Kidney epithelial cell (primary cell): Measurements from ENCODE around the gene FAM124A. TPM values are rescaled to one million over a fixed set of nuclear protein-coding genes. Genes with fewer than 3 reads are reported as not detected.

ENCODE experiments used
- DNase-seq: peaks from one replicate; pipeline ENCODE4 v3.0.0-alpha.2; 2010; ENCODE audit warnings: low read depth
- H3K27me3 ChIP-seq: 2 replicates; pipeline ENCODE4 v1.6.0; 2011; ENCODE audit warnings: low read length; ENCODE audit not compliant: control insufficient read depth, insufficient read depth
- H3K36me3 ChIP-seq: 2 replicates; pipeline ENCODE4 v1.5.1; 2011; ENCODE audit warnings: low read length; ENCODE audit not compliant: control insufficient read depth, insufficient read depth
- H3K4me3 ChIP-seq: 2 replicates; pipeline ENCODE4 v1.5.1; 2011; ENCODE audit warnings: low read depth, mild to moderate bottlenecking, control low read depth, low read length
- CTCF ChIP-seq: IDR thresholded peaks from 2 replicates; pipeline ENCODE4 v1.5.1; 2011; ENCODE audit warnings: mild to moderate bottlenecking, moderate library complexity, low read length, control low read depth, inconsistent platforms; ENCODE audit not compliant: insufficient read depth, poor library complexity, severe bottlenecking
- total RNA-seq: library from RNA; depleted of rRNA; stranded (reverse); fragments of >200 nt; gene quantifications from 2 replicates; pipeline ENCODE4 v1.2.3, GENCODE V29; 2015

FAM124A gene
- total RNA-seq, 1 donor from 2014 or later = 1.2 TPM

- Histone ChIP-seq H3K36me3 (no peaks in the 10 kb centered on the region), H3K4me3 (no peak overlapping the region), H3K27me3 (no peaks in the 10 kb centered on the region)
- DNase-seq = no peak
- no peak for TF ChIP-seq CTCF
These were observed 11.1 kb downstream of the FAM124A start for GRCh38 chr13:51233117-51233826.

- H3K27me3 ChIP-seq = no peaks in the 10 kb centered on the region
- no peak for DNase-seq
- no peaks in the 10 kb centered on the region for H3K36me3 ChIP-seq
- TF ChIP-seq CTCF = no peak
- H3K4me3 ChIP-seq = no peak overlapping the region
These were observed 12.5 kb downstream of the FAM124A start for GRCh38 chr13:51234676-51235075.

- H3K27me3 ChIP-seq = no peaks in the 10 kb centered on the region
- no peak for TF ChIP-seq CTCF
- no peak overlapping the region for H3K4me3 ChIP-seq
- DNase-seq = no peak
- no peaks in the 10 kb centered on the region for H3K36me3 ChIP-seq
These were observed 13.0 kb downstream of the FAM124A start for GRCh38 chr13:51235186-51235585.

- Histone ChIP-seq H3K4me3 (no peak overlapping the region), H3K36me3 (no peaks in the 10 kb centered on the region), H3K27me3 (no peaks in the 10 kb centered on the region)
- TF ChIP-seq CTCF = no peak
- no peak for DNase-seq
These were observed 13.7 kb downstream of the FAM124A start for GRCh38 chr13:51235756-51236490.

- no peak for TF ChIP-seq CTCF
- Histone ChIP-seq H3K4me3 (no peak overlapping the region), H3K36me3 (no peaks in the 10 kb centered on the region), H3K27me3 (no peaks in the 10 kb centered on the region)
- no peak for DNase-seq
These were observed 14.2 kb downstream of the FAM124A start for GRCh38 chr13:51236491-51236792.
